GM18868 (cell line): Measurements from ENCODE around the gene EGLN3.
"Not testable (repeated sequence)": the region's sequence is repeated elsewhere in the genome, so short reads cannot be mapped to it uniquely, and the experiment has no call there.

Source experiments
- ATAC-seq: cut with Tn5 transposase; IDR thresholded peaks from one replicate; pipeline ENCODE4 v1.9.1; 2021; ENCODE audit warnings: mild to moderate bottlenecking, moderate library complexity; ENCODE audit not compliant: unreplicated experiment

Gene EGLN3

GRCh38 chr14:33962466-33962865 is 11.6 kb upstream of the EGLN3 start:
- not testable (repeated sequence) for ATAC-seq

- no peak for ATAC-seq
These were observed 11.1 kb upstream of the EGLN3 start for GRCh38 chr14:33962016-33962415.

- ATAC-seq, result no peak
These were observed 8.8 kb upstream of the EGLN3 start for GRCh38 chr14:33959692-33960151.

GRCh38 chr14:33958605-33959226 is 7.8 kb upstream of the EGLN3 start:
- ATAC-seq, result no peak

GRCh38 chr14:33957993-33958392 is 7.1 kb upstream of the EGLN3 start:
- ATAC-seq, result no peak

- no peak for ATAC-seq
These were observed 6.4 kb upstream of the EGLN3 start for GRCh38 chr14:33957299-33957698.

- peak; percentile 54 for ATAC-seq
These were observed 5.8 kb upstream of the EGLN3 start for GRCh38 chr14:33956640-33957039.

- ATAC-seq, result no peak
These were observed 3.2 kb upstream of the EGLN3 start for GRCh38 chr14:33954016-33954598.

GRCh38 chr14:33952541-33952940 is 1.7 kb upstream of the EGLN3 start:
- ATAC-seq, result no peak

- no peak for ATAC-seq
These were observed 438 bp upstream of the EGLN3 start for GRCh38 chr14:33951183-33951840.

GRCh38 chr14:33949411-33949893 is 1.4 kb downstream of the EGLN3 start:
- no peak for ATAC-seq

GRCh38 chr14:33948869-33949408 is 1.9 kb downstream of the EGLN3 start:
- ATAC-seq, result no peak

- no peak for ATAC-seq
These were observed 2.6 kb downstream of the EGLN3 start for GRCh38 chr14:33948145-33948868.

- no peak for ATAC-seq
These were observed 4.0 kb downstream of the EGLN3 start for GRCh38 chr14:33946679-33947476.

GRCh38 chr14:33945210-33946088 is 5.4 kb downstream of the EGLN3 start:
- ATAC-seq, result no peak

- no peak for ATAC-seq
These were observed 7.6 kb downstream of the EGLN3 start for GRCh38 chr14:33943096-33943883.

- no peak for ATAC-seq
These were observed 9.2 kb downstream of the EGLN3 start for GRCh38 chr14:33941718-33942117.

- ATAC-seq, result no peak
These were observed 10.3 kb downstream of the EGLN3 start for GRCh38 chr14:33940561-33941011.
